Right cardiac atrium (tissue), 5 donors: Measurements from ENCODE around the gene CIB2. TPM values are rescaled to one million over a fixed set of nuclear protein-coding genes. Genes with fewer than 3 reads are reported as not detected.

Source experiments
- polyA plus RNA-seq: library from polyadenylated mRNA; stranded (reverse); fragments of 200-250 nt; gene quantifications from one replicate; pipeline ENCODE4 v1.2.3, GENCODE V29; 2013
- total RNA-seq, 4 donors: library from RNA; stranded (reverse); fragmentation: NEBNext Ultra II Directional; extraction: Animal tissue kit (Norgen Biotek cat#: 25700); gene quantifications; one replicate each; pipeline ENCODE4 v1.2.1, GENCODE V29; 2021
- donor health status: healthy with polysubstance abuse.
- donor health status: DM: no; HTN: yes; CAD: no.
- donor health status: DM: no; HTN: no; CAD: no.
- donor health status: DM: no; HTN: yes; CAD: no; lungs with severe emphysema.
- donor health status: DM: yes; HTN: yes; CAD: no.

CIB2 gene
- total and polyA plus RNA-seq, 5 donors, result 55.0 to 76.3 (median 59.3) TPM

Other genes starting within 250 kb of the CIB2 start
- gene TBC1D2B, start 53.7 kb downstream of the CIB2 start, total RNA-seq, result 10 to 100 TPM; 14.0 to 19.8 (median 15.6) TPM
- gene TBC1D2B, start 53.7 kb downstream of the CIB2 start, polyA plus RNA-seq, result 8.2 TPM
- gene SH2D7, start 38.9 kb downstream of the CIB2 start, total RNA-seq, result not detected
- 0.02 TPM for gene SH2D7, start 38.9 kb downstream of the CIB2 start, polyA plus RNA-seq
- 100 to 1,000 TPM; 288 to 523 (median 472) TPM for gene IDH3A, start 17.9 kb upstream of the CIB2 start, total RNA-seq
- gene IDH3A, start 17.9 kb upstream of the CIB2 start, polyA plus RNA-seq, result 193 TPM
- under 1 TPM in 3 of 4 donors, not detected in 1; 0.35 to 0.51 (median 0.42) TPM for gene ACSBG1, start 103.1 kb upstream of the CIB2 start, total RNA-seq
- 1.1 TPM for gene ACSBG1, start 103.1 kb upstream of the CIB2 start, polyA plus RNA-seq
- 100 to 1,000 TPM in 3 of 4 donors, 10 to 100 TPM in 1; 74.7 to 170 (median 115) TPM for gene DNAJA4, start 133.1 kb upstream of the CIB2 start, total RNA-seq
- 97.5 TPM for gene DNAJA4, start 133.1 kb upstream of the CIB2 start, polyA plus RNA-seq
- gene SKIC8, start 168.2 kb upstream of the CIB2 start, total RNA-seq, result 10 to 100 TPM; 26.8 to 37.1 (median 28.3) TPM
- 34.7 TPM for gene SKIC8, start 168.2 kb upstream of the CIB2 start, polyA plus RNA-seq
- under 1 TPM in 1 of 4 donors, not detected in 3; 0.32 TPM for gene CRABP1, start 208.9 kb upstream of the CIB2 start, total RNA-seq
- gene CRABP1, start 208.9 kb upstream of the CIB2 start, polyA plus RNA-seq, result 0.29 TPM